ENCODE measurements around the gene ABHD10.

ABHD10 gene

GRCh38 chr3:112002096-112002971 lies 23.5 kb downstream of the ABHD10 start:
- peak; percentile 67 for DNase-seq

DNA sequence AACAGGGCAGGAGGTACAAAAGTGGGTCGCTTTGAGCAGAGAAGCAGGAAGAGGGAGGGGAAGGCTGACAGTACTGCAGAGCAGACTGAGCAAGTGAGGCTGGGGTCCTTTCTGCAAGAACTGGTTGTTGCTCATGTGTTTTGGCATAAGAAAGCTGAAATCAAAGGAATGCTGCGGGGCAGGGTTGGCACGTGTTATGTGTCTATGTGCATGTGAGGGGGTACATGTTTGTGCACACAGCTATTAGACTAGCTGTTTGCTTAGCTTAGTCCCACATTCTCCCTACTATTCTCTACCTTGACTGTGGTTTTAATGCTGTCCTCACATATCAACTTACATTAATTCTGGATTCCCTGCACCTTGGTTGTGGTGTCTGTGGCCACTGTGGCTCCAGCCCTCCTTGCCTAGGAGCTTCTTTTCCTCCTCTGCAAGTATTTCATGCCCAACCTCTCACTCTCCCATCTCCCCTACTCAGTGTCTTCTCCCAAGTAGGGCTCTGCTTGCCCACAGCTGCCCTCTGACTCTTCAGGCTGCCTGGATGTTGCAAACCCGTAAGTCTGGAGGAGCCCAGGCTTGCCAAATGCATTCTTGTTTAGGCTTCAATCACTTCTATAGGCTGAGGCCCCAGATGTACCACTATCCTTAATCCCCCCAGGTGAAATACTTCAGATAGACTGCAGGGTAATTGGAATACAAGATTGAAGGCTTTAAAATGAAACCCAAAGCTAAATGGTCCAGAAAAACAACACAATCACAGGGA lies 24.7 kb downstream of the ABHD10 start:
- DNase-seq: no peak

DNA sequence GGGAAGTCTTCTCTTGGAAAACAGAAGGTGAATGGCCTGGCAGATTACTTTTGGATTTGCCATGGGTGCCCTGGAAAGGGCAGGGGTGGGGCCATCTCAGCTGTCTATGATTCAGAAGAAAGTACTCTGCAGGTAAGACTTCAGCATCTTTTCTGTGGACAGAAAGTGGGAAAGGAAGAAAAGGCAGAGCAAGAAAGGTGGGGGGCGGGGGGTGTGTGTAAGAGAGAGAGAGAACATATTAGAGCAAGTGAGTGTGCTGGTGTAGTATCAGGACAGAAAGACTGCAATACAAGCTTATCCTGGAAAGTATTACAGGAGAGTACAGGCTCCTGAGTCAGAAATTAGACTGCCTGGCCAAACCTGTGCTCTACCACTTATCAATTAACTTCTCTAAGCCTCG lies 25.4 kb downstream of the ABHD10 start:
- DNase-seq: no peak

- DNase-seq: no peak
These were observed 25.8 kb downstream of the ABHD10 start for GRCh38 chr3:112004669-112005068.

- no peak for DNase-seq
These were observed 26.4 kb downstream of the ABHD10 start for GRCh38 chr3:112005091-112005672.

DNA sequence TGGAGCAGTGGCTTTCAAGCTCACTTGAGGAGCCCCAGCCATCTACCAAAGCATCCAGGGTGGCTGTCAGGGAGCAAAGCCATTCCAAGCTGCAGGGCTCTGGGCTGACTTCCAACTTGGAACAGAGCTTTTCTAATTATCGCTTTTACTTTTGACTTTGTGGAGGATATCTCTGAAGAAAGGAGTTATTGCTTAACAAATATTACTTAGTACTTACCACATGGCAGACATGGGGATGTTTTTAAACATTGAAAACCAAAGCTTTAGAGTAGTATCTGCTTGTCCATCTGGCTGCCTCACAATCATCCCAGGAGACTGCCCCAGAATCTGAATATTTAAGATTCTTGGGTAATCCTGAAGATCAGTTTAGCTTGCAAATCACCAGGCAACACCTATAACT lies 28.8 kb downstream of the ABHD10 start:
- DNase-seq: no peak

DNA sequence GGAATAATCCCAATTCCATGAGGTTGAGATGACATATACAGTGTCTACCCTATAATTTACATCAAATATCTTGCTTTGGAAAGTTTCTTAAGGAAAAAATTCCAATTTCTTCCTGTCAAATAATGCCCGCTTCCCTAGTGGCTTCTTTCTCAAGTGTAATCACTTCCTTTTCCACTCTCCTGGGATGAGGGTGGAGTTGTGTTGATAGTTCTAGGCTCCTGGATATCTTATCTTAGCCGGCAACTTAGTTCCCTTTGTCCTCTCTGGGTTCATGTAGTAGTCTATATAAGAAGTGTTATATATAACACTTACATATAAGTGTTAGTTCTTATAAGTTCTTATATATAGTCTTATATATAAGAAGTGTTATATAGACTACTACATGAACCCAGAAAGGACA lies 30.8 kb downstream of the ABHD10 start:
- DNase-seq: no peak

DNA sequence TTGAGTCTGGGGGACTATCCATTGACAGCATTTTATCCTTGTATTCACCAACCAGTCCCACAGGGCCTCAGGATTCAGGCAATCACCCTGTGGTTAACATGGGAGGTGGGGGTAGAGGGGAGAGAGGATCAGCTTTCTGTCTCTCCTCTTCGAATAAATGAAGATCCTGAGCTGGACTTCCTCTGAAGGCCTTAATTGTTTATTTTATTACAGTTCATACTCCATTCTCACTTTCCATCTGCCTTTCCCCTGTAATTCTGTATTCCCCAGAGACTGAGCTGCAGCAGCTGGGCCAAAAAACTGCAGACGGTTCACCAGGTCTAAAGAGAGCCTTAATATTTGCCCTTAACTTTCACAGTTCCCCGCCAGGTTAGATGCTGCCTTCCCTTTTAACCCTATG lies 31.8 kb downstream of the ABHD10 start:
- DNase-seq: no peak

DNA sequence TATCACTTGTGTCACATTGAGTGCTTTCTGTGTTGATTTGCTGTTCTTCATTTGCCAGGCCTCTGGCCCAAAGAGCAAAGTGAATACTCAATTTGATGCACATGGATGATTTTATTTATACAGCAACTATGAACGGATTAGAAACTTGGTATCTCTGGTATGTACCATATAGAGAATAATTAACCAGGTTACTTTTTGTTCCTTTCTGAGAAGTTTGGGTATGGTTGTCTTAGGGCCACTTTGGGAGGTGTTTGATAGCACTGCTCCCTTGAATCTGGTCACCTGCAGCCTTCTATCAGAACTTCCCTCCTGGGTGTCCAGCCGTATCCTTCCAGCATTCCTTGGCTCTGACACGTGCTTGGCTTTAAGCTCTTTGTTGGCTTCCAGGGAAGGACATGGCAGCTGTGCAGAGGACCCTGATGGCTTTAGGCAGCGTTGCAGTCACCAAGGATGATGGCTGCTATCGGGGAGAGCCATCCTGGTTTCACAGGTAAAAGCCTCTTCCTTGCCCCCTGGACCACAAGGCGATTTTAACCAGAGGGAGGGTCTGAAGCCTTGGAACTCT lies 32.6 kb downstream of the ABHD10 start:
- no peak for DNase-seq

DNA sequence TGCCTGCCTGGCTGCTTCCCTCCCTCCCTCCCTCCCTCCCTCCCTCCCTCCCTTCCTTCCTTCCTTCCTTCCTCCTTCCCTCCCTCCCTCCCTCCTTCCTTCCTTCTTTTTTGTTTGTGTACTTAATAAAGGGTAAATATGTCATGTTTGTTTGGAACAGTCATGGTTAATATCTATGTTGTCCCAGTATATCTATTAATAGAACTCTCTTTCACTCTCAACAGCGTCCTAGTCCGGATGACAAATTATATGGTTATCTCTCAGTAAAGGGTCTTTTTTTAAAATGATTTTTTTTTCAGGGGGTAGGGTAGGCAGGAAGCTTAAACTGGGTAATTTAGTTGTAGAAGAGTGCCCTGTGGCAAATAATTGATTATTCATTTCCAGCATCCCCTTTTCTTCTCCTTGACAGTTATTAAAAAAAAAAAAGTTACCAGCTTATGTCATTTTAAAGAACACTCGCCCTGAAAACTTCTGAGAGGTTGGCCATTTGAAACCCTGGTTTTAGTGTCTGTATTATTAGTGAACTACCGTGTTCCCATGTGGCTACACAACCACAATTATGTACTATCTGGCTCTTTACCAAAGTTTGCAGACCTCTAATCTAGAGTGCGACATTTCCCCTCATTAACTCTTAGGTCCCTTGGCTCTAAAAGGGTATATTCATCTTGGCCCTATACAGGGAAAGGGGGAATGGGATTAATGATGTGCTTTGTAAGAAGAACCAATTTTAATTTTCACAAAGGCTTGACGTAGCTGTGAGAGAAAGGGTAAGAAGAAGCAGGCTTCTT lies 33.6 kb downstream of the ABHD10 start:
- DNase-seq: no peak

- peak; percentile 62 for DNase-seq
These were observed 34.4 kb downstream of the ABHD10 start for GRCh38 chr3:112013058-112013783.

GRCh38 chr3:112013784-112014143 lies 34.9 kb downstream of the ABHD10 start:
- no peak for DNase-seq

DNA sequence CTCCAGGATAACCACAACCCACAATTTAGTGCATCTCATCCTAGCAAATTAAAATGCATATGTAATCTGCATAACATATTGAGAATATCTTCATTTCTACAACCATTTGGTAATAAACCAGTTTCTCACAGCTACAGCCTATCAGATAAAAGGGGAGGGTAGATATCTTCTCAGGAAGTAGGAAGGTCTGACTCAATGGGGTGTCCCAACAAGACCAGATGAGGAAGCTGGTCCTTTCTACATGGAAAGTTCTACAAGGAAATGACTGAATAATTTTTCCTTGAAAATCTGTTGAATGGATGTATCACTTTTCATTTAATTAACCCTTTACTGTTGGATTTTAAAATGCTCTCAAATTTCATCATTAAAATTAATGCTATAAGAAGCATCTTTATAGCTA lies 38.3 kb downstream of the ABHD10 start:
- no peak for DNase-seq

DNA sequence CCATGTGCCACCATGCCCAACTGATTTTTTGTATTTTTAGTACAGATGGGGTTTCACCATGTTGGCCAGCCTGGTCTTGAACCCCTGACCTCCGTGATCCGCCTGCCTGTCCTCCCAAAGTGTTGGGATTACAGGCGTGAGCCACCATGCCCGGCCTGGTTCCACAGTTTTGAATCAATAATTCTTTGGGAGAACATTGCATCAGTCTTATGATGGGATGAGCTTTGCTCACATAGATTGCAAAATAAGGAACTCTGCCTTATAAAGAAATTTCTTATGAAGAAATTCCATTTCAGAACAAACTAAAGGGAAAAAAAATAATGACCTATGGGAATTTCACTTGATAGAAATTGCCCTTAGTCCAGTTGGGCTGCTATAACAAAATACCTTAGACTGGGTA lies 39.9 kb downstream of the ABHD10 start:
- DNase-seq: no peak

- no peak for DNase-seq
These were observed 40.9 kb downstream of the ABHD10 start for GRCh38 chr3:112019716-112020115.

- DNase-seq: no peak
These were observed 41.9 kb downstream of the ABHD10 start for GRCh38 chr3:112020674-112021085.

GRCh38 chr3:112027142-112027541 lies 48.3 kb downstream of the ABHD10 start:
- no peak for DNase-seq

DNA sequence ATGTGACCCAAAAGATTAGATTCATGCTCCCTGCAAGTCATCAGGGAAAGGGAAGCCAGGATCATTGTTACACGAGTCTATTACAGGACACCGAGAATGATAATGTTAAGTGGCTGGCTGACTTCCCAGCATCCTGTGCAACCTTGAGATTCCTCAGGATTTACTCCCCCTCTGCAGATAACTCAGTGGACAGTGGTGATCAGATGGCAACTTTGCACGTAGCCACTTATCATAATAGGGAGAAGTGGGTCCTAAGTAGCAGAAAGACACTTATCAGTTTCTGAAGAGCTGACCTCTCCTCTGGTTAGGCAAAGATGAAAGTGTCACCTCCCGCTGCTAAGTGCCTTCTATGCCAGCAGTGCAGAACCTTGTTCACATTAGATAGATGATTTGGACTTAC lies 49.0 kb downstream of the ABHD10 start:
- no peak for DNase-seq

DNA sequence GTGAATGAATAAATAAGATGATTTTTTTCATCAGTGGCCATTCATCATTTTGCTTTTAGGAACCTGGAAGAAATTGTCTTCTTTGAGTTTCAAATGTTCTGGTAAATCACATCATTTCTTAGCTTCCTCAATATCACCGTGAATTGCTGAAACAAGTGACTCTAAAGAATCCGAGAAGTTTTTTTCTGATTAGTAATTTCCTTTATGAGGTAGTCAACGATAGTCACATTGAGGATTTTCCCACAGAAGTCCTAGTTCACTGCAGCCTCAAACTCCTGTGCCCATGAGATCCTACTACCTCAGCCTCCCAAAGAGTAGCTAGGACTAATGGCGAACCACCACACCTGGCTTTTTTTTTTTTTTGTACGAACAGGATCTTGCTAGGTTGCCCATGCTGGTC lies 52.1 kb downstream of the ABHD10 start:
- no peak for DNase-seq

- no peak for DNase-seq
These were observed 53.4 kb downstream of the ABHD10 start for GRCh38 chr3:112032098-112032731.

GRCh38 chr3:112034436-112034835 lies 55.6 kb downstream of the ABHD10 start, which contains the start of gene TMPRSS7:
TSS of gene TMPRSS7 (plus strand) at chr3:112034736. CDS start at chr3:112034846, 110 bp downstream.
- no peak for DNase-seq
